ENCODE data around the gene NTM. TPM values are rescaled to one million over a fixed set of nuclear protein-coding genes. Genes with fewer than 3 reads are reported as not detected.

The NTM gene
- total RNA-seq, 1 experiment from 2014 or later: 15.8 TPM

GRCh38 chr11:131499199-131499598, 128.8 kb downstream of the NTM start:
- no peak for DNase-seq (ENCODE audit: low read depth)

GRCh38 chr11:131503017-131503416, 132.6 kb downstream of the NTM start:
- no peak for DNase-seq (ENCODE audit: low read depth)

GRCh38 chr11:131504199-131504949, 134.0 kb downstream of the NTM start:
- DNase-seq (ENCODE audit: low read depth): peak; percentile 56

GRCh38 chr11:131506348-131506747, 135.9 kb downstream of the NTM start:
- DNase-seq (ENCODE audit: low read depth): no peak

GRCh38 chr11:131510662-131511061, 140.2 kb downstream of the NTM start:
- no peak for DNase-seq (ENCODE audit: low read depth)

- DNase-seq (ENCODE audit: low read depth): peak; percentile 32
These were observed 141.4 kb downstream of the NTM start for GRCh38 chr11:131511794-131512193.

- no peak for DNase-seq (ENCODE audit: low read depth)
These were observed 141.8 kb downstream of the NTM start for GRCh38 chr11:131512228-131512627.

- no peak for DNase-seq (ENCODE audit: low read depth)
These were observed 143.6 kb downstream of the NTM start for GRCh38 chr11:131514062-131514461.

GRCh38 chr11:131518305-131518838, 148.0 kb downstream of the NTM start:
- DNase-seq (ENCODE audit: low read depth): no peak

- DNase-seq (ENCODE audit: low read depth): no peak
These were observed 152.4 kb downstream of the NTM start for GRCh38 chr11:131522851-131523250.

- no peak for DNase-seq (ENCODE audit: low read depth)
These were observed 160.0 kb downstream of the NTM start for GRCh38 chr11:131530407-131530806.

- no peak for DNase-seq (ENCODE audit: low read depth)
These were observed 162.7 kb downstream of the NTM start for GRCh38 chr11:131533149-131533548.

GRCh38 chr11:131533998-131534397, 163.6 kb downstream of the NTM start:
- DNase-seq (ENCODE audit: low read depth): no peak

GRCh38 chr11:131534611-131535010, 164.2 kb downstream of the NTM start:
- no peak for DNase-seq (ENCODE audit: low read depth)

GRCh38 chr11:131536159-131536558, 165.7 kb downstream of the NTM start:
- no peak for DNase-seq (ENCODE audit: low read depth)

- DNase-seq (ENCODE audit: low read depth): peak; percentile 23
These were observed 166.8 kb downstream of the NTM start for GRCh38 chr11:131537196-131537595.

- no peak for DNase-seq (ENCODE audit: low read depth)
These were observed 167.3 kb downstream of the NTM start for GRCh38 chr11:131537748-131538147.

GRCh38 chr11:131538322-131538721, 167.9 kb downstream of the NTM start:
- no peak for DNase-seq (ENCODE audit: low read depth)

- no peak for DNase-seq (ENCODE audit: low read depth)
These were observed 170.3 kb downstream of the NTM start for GRCh38 chr11:131540676-131541075.

GRCh38 chr11:131543389-131544025, 173.1 kb downstream of the NTM start:
- DNase-seq (ENCODE audit: low read depth): no peak

GRCh38 chr11:131544591-131544990, 174.2 kb downstream of the NTM start:
- peak; percentile 66 for DNase-seq (ENCODE audit: low read depth)

- no peak for DNase-seq (ENCODE audit: low read depth)
These were observed 175.9 kb downstream of the NTM start for GRCh38 chr11:131546218-131546895.

- no peak for DNase-seq (ENCODE audit: low read depth)
These were observed 178.7 kb downstream of the NTM start for GRCh38 chr11:131549099-131549498.
